Esophagus squamous epithelium (tissue), 5 donors: ENCODE measurements around the gene OR2G6. TPM values are rescaled to one million over a fixed set of nuclear protein-coding genes. Genes with fewer than 3 reads are reported as not detected.
"Not testable (repeated sequence)": the region's sequence is repeated elsewhere in the genome, so short reads cannot be mapped to it uniquely, and the experiment has no call there.

Experiments
- DNase-seq: peaks from one replicate; lab custom pipeline; 2025; lab: John Stamatoyannopoulos, UW
- H3K27ac ChIP-seq, 4 donors: fragments of 200-600 bp; sonication (generic); one replicate each; pipeline ENCODE4 v1.5.1; 2016 to 2019; ENCODE audit warnings: mild to moderate bottlenecking in 1 of 4
- H3K27me3 ChIP-seq, 4 donors: fragments of 200-600 bp; sonication (generic); 1 replicate in 3 of 4; 2 replicates in 1 of 4; pipeline versions ENCODE4 v1.5.1 to v1.6.0; 2017 to 2021; ENCODE audit warnings: antibody characterized with exemption in 1 of 4
- H3K36me3 ChIP-seq, 3 donors: fragments of 200-600 bp; sonication (generic); one replicate each; pipeline ENCODE4 v1.5.1; 2016 to 2019
- H3K4me1 ChIP-seq, 3 donors: fragments of 200-600 bp; sonication (generic); one replicate each; pipeline ENCODE4 v1.5.1; 2017 to 2019
- H3K4me3 ChIP-seq, 4 donors: fragments of 200-600 bp; sonication (generic); 1 replicate in 3 of 4; 2 replicates in 1 of 4; pipeline ENCODE4 v1.5.1; 2016 to 2019; ENCODE audit warnings: mild to moderate bottlenecking in 2 of 4, moderate library complexity in 1 of 4
- H3K9me3 ChIP-seq, 3 donors: fragments of 200-600 bp; sonication (generic); one replicate each; pipeline ENCODE4 v1.5.1; 2016 to 2019
- POLR2A ChIP-seq, 4 donors: fragments of 450-650 bp; IDR thresholded peaks; one replicate each; pipeline ENCODE4 v1.6.1; 2017; ENCODE audit warnings: antibody characterized with exemption in 4 of 4, mild to moderate bottlenecking in 4 of 4, moderate library complexity in 3 of 4
- WGBS, 2 donors: methylation state at CpG; one replicate each; pipeline ENCODE4 v1.1.5; 2018; 5-methylcytosine and 5-hydroxymethylcytosine counted together
- intact Hi-C: fragments of 100-400 bp; cut with DNase I; formaldehyde crosslinking; loops from one replicate; pipeline ENCODE4 v1.15.0; 2022
- total RNA-seq, 4 donors: library from RNA; depleted of rRNA; stranded (reverse); fragments of >200 nt; gene quantifications; one replicate each; pipeline ENCODE4 v1.1.0, GENCODE V29; 2016
- TF ChIP-seq, protein P1 (sequence below), 6 experiments: fragments of 450-650 bp in 4 of 6; fragments of 200-600 bp in 2 of 6; sonication (generic) in 2 of 6; IDR thresholded peaks; one replicate each; pipeline ENCODE4 v1.5.1; 2016 to 2019; ENCODE audit warnings: antibody characterized with exemption in 6 of 6, mild to moderate bottlenecking in 4 of 6, moderate library complexity in 4 of 6
- donor health status: DM: yes; HTN: yes; CAD: no.

The OR2G6 gene
- total RNA-seq, 4 donors from 2014 or later, result not detected

DNA sequence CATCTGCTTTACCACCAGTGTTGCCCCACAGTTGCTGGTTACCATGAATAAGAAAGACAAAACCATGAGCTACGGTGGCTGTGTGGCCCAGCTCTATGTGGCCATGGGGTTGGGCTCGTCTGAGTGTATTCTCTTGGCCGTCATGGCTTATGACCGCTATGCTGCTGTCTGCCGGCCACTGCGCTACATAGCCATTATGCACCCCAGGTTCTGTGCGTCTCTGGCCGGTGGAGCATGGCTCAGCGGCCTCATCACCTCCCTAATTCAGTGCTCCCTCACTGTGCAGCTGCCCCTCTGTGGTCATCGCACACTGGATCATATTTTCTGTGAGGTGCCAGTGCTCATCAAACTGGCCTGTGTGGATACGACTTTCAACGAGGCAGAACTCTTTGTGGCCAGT lies 14.0 kb downstream of the OR2G6 start:
- TF ChIP-seq, protein P1, sequence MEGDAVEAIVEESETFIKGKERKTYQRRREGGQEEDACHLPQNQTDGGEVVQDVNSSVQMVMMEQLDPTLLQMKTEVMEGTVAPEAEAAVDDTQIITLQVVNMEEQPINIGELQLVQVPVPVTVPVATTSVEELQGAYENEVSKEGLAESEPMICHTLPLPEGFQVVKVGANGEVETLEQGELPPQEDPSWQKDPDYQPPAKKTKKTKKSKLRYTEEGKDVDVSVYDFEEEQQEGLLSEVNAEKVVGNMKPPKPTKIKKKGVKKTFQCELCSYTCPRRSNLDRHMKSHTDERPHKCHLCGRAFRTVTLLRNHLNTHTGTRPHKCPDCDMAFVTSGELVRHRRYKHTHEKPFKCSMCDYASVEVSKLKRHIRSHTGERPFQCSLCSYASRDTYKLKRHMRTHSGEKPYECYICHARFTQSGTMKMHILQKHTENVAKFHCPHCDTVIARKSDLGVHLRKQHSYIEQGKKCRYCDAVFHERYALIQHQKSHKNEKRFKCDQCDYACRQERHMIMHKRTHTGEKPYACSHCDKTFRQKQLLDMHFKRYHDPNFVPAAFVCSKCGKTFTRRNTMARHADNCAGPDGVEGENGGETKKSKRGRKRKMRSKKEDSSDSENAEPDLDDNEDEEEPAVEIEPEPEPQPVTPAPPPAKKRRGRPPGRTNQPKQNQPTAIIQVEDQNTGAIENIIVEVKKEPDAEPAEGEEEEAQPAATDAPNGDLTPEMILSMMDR (IDR thresholded peaks at IDR 0.05), result no peak
- TF ChIP-seq POLR2A (IDR thresholded peaks at IDR 0.05), result no peak

DNA sequence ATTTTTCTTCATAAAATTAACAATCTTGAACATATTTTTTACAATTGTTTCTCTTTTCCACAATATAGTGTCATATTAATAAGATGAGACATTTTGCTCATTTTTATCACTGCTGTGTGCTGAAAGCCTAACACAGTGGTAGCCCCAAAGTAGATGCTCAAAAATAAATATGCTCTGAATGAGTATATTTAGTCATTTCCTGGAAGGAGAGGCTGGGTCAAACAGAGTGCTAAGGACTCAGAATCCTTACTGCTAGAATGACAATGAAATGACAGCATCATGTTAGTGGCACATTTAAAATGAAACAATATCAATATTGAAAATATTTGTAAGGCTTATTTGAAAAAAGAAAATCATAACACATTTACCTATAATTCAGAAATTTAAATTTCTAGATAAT lies 29.6 kb downstream of the OR2G6 start:
- H3K4me3 ChIP-seq, DNase-seq: not testable (repeated sequence)

More for the DNA sequence above, 14.0 kb downstream of the OR2G6 start:
- intact Hi-C loops, result no loop called here
- Histone ChIP-seq H3K4me1 (no peaks in the 10 kb centered on the region), H3K36me3 (no peaks in the 10 kb centered on the region), H3K4me3 (no peak overlapping the region), H3K9me3 (no peaks in the 10 kb centered on the region), H3K27me3 (no peaks in the 10 kb centered on the region), H3K27ac (no peak overlapping the region)
- no peak for DNase-seq
- WGBS, 2 donors, result 78 to 86% methylated on average over 12 of the region's 12 CpGs

DNA sequence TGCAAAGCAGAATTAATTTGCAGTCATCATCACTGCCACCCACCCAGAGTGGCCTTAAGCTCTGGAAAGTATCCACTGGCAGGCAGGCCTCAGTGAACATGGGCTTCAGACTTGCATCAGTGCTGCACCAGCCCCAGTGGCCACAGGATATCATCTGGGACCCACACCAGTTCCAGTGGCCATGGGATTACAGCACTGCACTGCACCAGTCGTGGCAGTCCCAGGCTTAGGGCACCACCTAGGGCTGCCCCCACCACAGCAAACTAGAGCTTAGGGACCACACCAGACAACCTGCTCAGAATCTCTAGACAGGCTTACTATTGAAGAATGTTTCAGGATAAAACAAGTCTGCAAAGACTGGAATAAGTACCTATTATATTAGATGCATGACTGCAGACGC lies 39.5 kb downstream of the OR2G6 start:
- H3K27me3 ChIP-seq, DNase-seq, H3K27ac ChIP-seq, H3K36me3 ChIP-seq, H3K4me3 ChIP-seq, H3K4me1 ChIP-seq, intact Hi-C loops, H3K9me3 ChIP-seq: not testable (repeated sequence)
- no CpG with 5 or more reads among the region's 2 CpGs for WGBS, 2 donors

More for the DNA sequence above, 29.6 kb downstream of the OR2G6 start:
- H3K27ac ChIP-seq, H3K9me3 ChIP-seq, intact Hi-C loops, H3K36me3 ChIP-seq, H3K4me1 ChIP-seq, H3K27me3 ChIP-seq: not testable (repeated sequence)

DNA sequence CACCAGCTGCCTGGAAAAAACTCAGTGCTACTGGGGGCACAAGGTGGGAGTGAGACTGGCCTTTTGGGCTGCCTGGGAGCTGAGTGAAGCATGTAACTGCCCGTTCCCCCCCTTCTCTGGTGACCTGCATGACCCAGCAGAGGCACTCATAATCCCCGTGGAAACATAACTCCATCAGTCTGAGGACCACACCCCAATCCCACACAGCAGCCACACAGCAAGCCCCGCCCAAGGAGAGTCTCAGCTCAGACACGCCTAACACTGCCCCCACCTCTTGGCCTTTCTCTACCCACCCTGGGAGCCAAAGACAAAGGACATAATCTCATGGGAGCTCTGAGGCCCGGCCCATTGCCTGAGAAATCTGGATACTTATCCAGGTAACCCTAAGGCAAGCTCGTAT lies 43.2 kb downstream of the OR2G6 start:
- no CpG with 5 or more reads among the region's 6 CpGs for WGBS, 2 donors

DNA sequence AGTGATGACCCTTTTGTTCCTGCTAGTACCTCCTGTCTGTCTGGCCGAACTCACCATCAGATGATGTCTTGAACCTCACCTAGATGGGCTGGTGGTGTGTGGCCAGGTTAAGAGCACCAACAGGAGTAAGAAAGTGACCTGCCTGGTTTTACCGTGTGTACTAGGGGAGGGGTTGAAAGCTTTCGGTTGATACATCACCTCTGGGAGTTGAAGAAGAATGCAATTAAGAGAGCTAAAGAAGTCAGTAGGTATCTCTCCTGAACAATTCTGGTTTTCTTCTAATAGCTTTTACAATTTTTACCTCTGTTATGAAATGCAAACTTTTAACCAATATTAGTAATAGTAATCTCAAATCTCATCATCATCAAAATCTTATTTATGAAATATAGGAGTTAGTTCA lies 54.8 kb downstream of the OR2G6 start, which contains the start of gene OR2T29:
OR2T29 (minus strand) TSS at position 101 of the 400 bp plus-strand sequence. CDS start 3,281 bp downstream, outside the sequence.
- H3K27me3 ChIP-seq, H3K36me3 ChIP-seq, H3K4me1 ChIP-seq, H3K27ac ChIP-seq, DNase-seq, intact Hi-C loops, H3K9me3 ChIP-seq, H3K4me3 ChIP-seq: not testable (repeated sequence)
- 38 to 88% methylated on average over 1 of the region's 3 CpGs for WGBS, 2 donors

More for the DNA sequence above, 43.2 kb downstream of the OR2G6 start:
- DNase-seq, H3K4me3 ChIP-seq, H3K27ac ChIP-seq, H3K36me3 ChIP-seq, H3K9me3 ChIP-seq, intact Hi-C loops, H3K27me3 ChIP-seq, H3K4me1 ChIP-seq: not testable (repeated sequence)

DNA sequence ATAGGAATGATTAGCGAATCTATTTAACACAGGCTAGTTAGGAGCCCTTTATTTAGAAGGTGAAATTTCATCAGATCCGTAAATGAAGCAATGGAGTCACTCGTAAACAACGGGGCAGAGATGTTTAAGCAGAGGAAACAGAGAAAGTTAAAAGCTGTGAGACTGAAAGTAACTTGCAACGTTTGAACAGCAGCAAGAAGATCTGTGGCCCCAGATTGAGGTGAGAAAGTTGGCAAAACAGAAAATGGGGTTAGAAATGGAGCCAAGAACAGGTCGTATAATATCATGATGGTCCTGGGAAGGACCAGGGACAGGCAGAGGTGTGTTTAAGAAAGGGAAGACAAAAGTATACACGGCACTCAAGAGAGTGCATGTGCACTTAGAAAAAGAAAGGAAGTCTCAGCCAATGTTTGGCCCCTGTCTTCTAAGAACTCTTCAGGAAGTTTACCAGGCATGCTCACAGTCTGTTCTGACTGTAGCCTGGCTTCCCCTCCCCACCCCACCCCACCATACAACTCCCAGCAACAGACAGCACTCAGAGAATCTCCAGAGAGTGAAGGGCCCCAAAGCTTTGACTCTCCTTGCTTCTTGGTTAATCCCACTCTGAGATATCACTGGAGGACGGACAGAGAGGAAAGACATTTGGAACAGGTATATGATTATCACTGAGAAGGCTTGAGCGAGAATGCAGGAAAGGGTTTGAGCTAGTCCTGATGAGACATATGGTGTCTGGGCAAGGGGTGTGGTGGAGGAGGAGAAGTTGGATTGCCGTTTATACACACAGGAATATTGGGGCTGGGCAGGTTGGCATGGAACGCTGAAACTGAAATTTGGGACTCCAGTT lies 57.9 kb downstream of the OR2G6 start:
- H3K27ac ChIP-seq, DNase-seq, H3K4me1 ChIP-seq, H3K36me3 ChIP-seq, H3K27me3 ChIP-seq, H3K9me3 ChIP-seq, H3K4me3 ChIP-seq, intact Hi-C loops: not testable (repeated sequence)
- WGBS, 2 donors, result 46 to 62% methylated on average over 9 to 10 of the region's 11 CpGs

DNA sequence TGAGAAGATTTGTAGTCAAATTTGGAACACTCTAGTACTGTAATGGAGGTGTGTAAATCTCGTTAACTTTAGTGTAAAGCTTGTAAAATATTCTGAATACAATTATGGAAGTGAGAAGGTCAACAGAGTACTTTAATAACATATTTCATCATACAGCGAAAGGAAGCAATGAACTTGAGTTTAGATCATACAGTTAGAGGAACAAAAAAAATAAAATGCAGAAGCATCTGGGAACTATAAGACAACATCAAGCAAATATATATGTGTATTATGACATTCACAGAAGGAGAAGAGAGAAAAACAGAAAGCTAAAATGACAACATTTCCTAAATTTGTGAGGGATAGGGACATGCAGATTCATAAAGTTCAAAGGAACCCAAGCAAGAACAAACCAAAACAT lies 61.2 kb downstream of the OR2G6 start:
- DNase-seq, H3K9me3 ChIP-seq, intact Hi-C loops, H3K4me1 ChIP-seq, H3K4me3 ChIP-seq, H3K36me3 ChIP-seq, H3K27ac ChIP-seq, H3K27me3 ChIP-seq: not testable (repeated sequence)
- 22 to 24% methylated on average over 2 of the region's 2 CpGs for whole genome bisulfite sequencing, 2 donors

DNA sequence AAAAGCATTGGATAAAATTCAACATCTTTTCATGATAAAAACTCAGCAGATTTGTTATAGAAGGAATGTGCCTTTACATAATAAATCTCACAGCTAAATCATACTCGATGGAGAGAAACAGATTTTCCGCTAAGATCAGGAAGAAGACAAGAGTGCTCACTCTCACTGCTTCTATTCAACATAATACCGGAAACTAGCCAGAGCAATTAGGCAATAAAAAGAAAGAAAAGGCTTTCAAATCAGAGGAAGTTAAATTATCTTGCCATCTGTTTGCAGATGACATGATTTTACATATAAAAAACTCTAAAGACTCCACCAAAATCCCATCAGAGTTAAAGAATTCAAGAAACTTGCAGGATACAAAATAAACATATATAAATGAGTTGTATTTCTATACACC lies 62.9 kb downstream of the OR2G6 start:
- H3K36me3 ChIP-seq, H3K27ac ChIP-seq, H3K9me3 ChIP-seq, H3K4me3 ChIP-seq, H3K27me3 ChIP-seq, H3K4me1 ChIP-seq, intact Hi-C loops, DNase-seq: not testable (repeated sequence)
- 64 to 78% methylated on average over 3 of the region's 3 CpGs for WGBS, 2 donors

DNA sequence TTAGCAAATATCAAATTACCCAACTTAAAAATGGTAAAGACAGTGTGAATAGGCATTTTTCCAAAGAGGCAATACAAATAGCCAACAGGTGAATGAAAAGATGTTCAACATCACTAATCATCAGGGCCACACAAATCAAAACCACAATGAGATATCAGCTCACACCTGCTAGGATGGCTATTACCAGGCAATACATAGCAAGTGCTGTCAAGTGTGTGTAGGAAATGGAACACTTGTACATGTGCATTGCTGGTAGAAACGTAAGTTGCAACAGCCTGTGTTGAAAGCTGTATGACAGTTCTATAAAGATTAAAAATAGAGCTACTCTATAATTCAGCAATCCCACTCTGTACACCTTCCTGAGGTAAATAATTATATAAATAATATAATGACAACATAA lies 64.2 kb downstream of the OR2G6 start:
- H3K27ac ChIP-seq, H3K9me3 ChIP-seq, H3K27me3 ChIP-seq, H3K36me3 ChIP-seq, H3K4me3 ChIP-seq, H3K4me1 ChIP-seq, intact Hi-C loops, DNase-seq: not testable (repeated sequence)
- WGBS, 2 donors, result no CpG with 5 or more reads among the region's 1 CpG

DNA sequence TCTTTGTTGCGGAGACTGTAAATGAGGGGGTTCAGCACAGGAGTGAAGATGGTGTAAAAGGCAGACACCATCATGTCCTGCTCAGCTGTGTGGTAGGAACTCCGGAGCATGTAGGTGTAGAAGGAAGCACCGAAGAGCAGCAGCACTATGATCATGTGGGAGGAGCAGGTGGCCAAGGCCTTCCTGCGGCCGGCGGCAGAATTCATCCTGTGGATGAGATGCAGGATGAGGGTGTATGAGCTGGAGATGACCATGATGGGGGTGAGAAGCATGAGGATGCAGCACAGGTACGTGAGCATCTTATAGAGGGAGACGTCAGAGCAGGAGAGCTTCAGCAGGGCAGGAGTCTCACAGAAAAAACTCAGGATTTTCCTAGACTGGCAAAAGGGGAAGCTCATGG lies 66.0 kb downstream of the OR2G6 start:
- intact Hi-C loops, DNase-seq: not testable (repeated sequence)
- 80% methylated on average over 2 of the region's 8 CpGs; no CpG with 5 or more reads in 1 of the 2 donors for WGBS, 2 donors

DNA sequence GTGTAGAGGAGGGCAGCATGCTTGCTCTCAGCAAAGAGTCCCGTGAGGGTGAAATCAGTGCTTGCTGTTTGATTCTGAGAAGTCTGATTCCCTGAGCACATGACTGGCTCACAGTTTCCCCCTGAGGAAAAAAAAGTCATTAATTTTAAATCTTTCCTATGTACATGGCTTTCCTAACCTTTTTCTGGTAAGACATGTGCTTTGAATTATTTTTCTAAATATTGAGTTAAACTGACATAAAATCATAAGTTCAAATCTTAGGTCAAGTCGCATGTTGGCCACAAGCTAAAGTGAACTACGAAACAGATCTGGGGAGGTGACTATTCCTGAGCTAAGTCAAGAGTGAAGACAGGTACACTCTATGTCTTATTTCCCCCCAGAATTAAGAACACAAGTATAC lies 66.8 kb downstream of the OR2G6 start, which contains the start of gene OR2T34:
OR2T34 (minus strand) TSS at position 101 of the 400 bp plus-strand sequence; CDS start at position 101, 0 bp downstream.
- H3K9me3 ChIP-seq, H3K4me3 ChIP-seq, H3K27me3 ChIP-seq, intact Hi-C loops, H3K4me1 ChIP-seq, H3K27ac ChIP-seq, DNase-seq, H3K36me3 ChIP-seq: not testable (repeated sequence)
- WGBS, 2 donors, result 76 to 88% methylated on average over 3 of the region's 3 CpGs

More for the DNA sequence above, 66.0 kb downstream of the OR2G6 start:
- H3K9me3 ChIP-seq, H3K27ac ChIP-seq, H3K27me3 ChIP-seq, H3K36me3 ChIP-seq, H3K4me3 ChIP-seq, H3K4me1 ChIP-seq: not testable (repeated sequence)
